ENCODE results near the gene IFNG-AS1. TPM values are rescaled to one million over a fixed set of nuclear protein-coding genes. Genes with fewer than 3 reads are reported as not detected.

IFNG-AS1 gene
- total RNA-seq, 4 donors from 2014 or later, result not detected

DNA sequence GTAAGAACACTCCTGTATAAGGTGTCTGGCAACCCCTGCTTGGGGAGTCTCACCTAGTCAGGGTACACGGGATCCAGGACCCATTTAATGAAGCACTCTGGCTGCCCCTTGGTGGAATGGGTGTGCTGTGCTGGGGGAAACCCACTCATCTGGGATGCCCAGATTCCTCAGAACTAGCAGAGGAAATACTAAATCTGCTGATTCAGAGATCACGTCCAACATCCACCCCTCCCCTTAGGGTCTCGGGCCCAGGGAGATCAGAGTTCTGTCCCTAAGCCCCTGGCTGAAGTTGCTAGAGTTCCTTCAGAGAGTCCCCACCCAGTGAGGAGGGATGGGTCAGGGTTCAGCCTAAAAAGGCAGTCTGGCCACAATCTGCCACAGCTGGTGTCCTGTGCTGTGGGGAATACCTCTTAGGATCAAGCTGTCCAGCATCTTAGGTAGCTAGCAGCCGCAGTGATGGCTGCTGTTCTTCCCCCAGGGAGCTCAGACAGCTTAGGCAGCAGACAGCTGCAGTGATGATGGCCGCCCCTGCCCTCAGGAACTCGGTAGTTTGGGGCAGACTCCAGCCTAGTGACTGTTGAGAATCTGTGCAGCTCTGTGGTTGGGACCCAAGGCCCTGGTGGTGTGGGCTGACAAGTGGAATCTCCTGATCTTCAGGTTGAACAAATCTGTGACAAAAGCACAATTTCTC lies 74.8 kb downstream of the IFNG-AS1 start:
- intact Hi-C loops (cut with DNase I), result no loop called here
- Histone ChIP-seq H3K36me3 (no peaks in the 10 kb centered on the region), H3K27me3 (no peaks in the 10 kb centered on the region), H3K9me3 (peaks cover 0 to 22% (median 7%) of the 10 kb centered on the region in 4 donors), H3K4me1 (no peaks in the 10 kb centered on the region), H3K4me3 (no peak overlapping the region), H3K27ac (replicated peaks in 1 of 4) (no peak overlapping the region)
- no peak for DNase-seq (ENCODE audit: extremely low spot score)
- TF ChIP-seq POLR2A (IDR thresholded peaks at IDR 0.05; ENCODE audit: low read depth) (no peak), POLR2AphosphoS5 (IDR thresholded peaks at IDR 0.05) (no peak), EP300 (IDR thresholded peaks at IDR 0.05) (no peak)
- TF ChIP-seq, protein P1, sequence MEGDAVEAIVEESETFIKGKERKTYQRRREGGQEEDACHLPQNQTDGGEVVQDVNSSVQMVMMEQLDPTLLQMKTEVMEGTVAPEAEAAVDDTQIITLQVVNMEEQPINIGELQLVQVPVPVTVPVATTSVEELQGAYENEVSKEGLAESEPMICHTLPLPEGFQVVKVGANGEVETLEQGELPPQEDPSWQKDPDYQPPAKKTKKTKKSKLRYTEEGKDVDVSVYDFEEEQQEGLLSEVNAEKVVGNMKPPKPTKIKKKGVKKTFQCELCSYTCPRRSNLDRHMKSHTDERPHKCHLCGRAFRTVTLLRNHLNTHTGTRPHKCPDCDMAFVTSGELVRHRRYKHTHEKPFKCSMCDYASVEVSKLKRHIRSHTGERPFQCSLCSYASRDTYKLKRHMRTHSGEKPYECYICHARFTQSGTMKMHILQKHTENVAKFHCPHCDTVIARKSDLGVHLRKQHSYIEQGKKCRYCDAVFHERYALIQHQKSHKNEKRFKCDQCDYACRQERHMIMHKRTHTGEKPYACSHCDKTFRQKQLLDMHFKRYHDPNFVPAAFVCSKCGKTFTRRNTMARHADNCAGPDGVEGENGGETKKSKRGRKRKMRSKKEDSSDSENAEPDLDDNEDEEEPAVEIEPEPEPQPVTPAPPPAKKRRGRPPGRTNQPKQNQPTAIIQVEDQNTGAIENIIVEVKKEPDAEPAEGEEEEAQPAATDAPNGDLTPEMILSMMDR (IDR thresholded peaks at IDR 0.05), result no peak
- 45% methylated on average over 2 of the region's 6 CpGs for WGBS

DNA sequence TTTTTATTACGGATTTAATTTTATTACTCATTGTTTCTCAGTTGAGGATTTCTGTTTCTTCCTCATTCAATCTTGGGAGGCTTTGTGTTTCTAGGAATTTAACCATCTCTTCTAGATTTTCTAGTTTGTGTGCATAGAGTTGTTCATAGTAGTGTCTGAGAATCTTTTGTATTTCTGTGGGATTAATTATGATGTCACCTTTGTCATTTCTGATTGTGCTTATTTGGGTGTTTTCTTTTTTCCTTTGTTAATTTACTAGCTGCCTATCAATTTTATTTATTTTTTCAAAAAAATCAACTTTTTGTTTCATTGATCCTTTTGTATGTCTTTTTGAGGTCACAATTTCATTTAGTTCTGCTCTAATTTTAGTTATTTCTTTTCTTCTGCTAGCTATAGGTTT lies 75.9 kb downstream of the IFNG-AS1 start:
- Histone ChIP-seq H3K4me3 (no peak overlapping the region), H3K27me3 (no peaks in the 10 kb centered on the region), H3K36me3 (no peaks in the 10 kb centered on the region), H3K4me1 (no peaks in the 10 kb centered on the region), H3K9me3 (peaks cover 0 to 11% (median 5%) of the 10 kb centered on the region in 4 donors), H3K27ac (replicated peaks in 1 of 4) (no peak overlapping the region)
- no peak for DNase-seq (ENCODE audit: extremely low spot score)
- intact Hi-C loops (cut with DNase I), result no loop called here
- no peak for TF ChIP-seq POLR2A (IDR thresholded peaks at IDR 0.05; ENCODE audit: low read depth)
- TF ChIP-seq, protein P1 (IDR thresholded peaks at IDR 0.05), result no peak
- TF ChIP-seq EP300 (IDR thresholded peaks at IDR 0.05), result no peak
- no peak for TF ChIP-seq POLR2AphosphoS5 (IDR thresholded peaks at IDR 0.05)
- 95% methylated on average over 1 of the region's 1 CpG for WGBS

DNA sequence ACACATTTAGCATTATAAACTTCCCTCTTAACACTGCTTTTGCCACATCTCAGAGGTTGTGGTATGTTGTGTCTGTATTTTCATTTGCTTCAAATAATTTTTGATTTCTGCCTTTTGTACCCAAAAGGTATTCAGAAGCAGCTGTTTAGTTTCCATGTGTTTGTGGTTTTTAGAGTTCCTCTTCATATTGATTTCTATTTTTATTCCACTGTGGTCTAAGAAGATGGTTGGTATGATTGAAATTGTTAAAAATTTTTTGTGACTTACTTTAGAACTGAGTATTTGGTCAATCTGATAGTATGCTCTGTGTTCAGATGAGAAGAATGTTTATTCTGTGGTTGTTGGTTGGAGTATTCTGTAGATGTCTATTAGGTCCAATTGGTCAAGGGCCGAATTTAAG lies 76.4 kb downstream of the IFNG-AS1 start:
- Histone ChIP-seq H3K27me3 (no peaks in the 10 kb centered on the region), H3K4me3 (no peak overlapping the region), H3K27ac (replicated peaks in 1 of 4) (no peak overlapping the region), H3K36me3 (no peaks in the 10 kb centered on the region), H3K4me1 (no peaks in the 10 kb centered on the region), H3K9me3 (peaks cover 0 to 9% (median 5%) of the 10 kb centered on the region in 4 donors)
- TF ChIP-seq EP300 (IDR thresholded peaks at IDR 0.05), result no peak
- TF ChIP-seq, protein P1 (IDR thresholded peaks at IDR 0.05), result no peak
- 93% methylated on average over 1 of the region's 1 CpG for WGBS
- DNase-seq (ENCODE audit: extremely low spot score), result no peak
- intact Hi-C loops (cut with DNase I), result no loop called here

DNA sequence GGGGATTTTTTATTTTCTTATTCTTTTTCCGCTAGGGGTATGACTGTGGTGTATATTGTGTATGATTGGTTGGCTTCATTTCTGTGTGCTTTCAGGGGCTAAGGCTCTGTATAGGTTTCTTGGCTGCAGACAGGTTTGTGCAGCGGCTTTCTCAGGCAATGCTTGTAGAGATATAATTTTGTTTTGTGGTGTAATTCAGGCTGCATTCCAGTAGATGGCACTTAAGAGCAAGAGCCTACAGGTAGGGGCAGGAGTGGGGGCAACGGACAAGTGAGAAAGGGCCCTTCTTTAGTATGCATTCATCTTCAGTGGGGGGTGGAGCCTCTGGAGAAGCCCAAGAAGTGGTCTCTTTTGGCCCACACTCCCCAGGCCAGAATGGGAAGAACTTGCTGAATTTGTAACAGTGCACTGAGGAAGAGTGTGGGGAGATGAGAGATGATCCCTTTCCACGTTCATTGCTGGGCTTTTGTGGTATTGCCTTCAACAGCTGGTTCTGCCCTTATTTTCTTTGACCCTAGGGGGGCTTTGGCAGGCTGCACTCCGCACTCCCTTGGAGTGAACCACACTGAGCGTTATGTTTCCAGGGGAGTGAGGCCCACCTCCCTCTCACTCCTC lies 78.6 kb downstream of the IFNG-AS1 start:
- WGBS, result 87% methylated on average over 6 of the region's 6 CpGs
- H3K9me3 ChIP-seq, result peaks cover 0 to 9% (median 5%) of the 10 kb centered on the region in 4 donors
- H3K27ac ChIP-seq (replicated peaks in 1 of 4), result no peak overlapping the region
- H3K4me1 ChIP-seq, result no peaks in the 10 kb centered on the region
- intact Hi-C loops (cut with DNase I), result no loop called here
- TF ChIP-seq POLR2A (IDR thresholded peaks at IDR 0.05; ENCODE audit: low read depth) (no peak), EP300 (IDR thresholded peaks at IDR 0.05) (no peak), POLR2AphosphoS5 (IDR thresholded peaks at IDR 0.05) (no peak)
- TF ChIP-seq, protein P1 (IDR thresholded peaks at IDR 0.05), result no peak
- no peak for DNase-seq (ENCODE audit: extremely low spot score)
- no peak overlapping the region for H3K4me3 ChIP-seq
- no peaks in the 10 kb centered on the region for H3K36me3 ChIP-seq
- no peaks in the 10 kb centered on the region for H3K27me3 ChIP-seq

Data from esophagus muscularis mucosa (tissue), 4 donors.